ENCODE measurements around the gene LDLRAP1.

- no peak for TF ChIP-seq EZH2 (IDR thresholded peaks at IDR 0.05; ENCODE audit: borderline replicate concordance, insufficient read depth, low read length, poor library complexity, severe bottlenecking)
- no peak for TF ChIP-seq CTCF (IDR thresholded peaks at IDR 0.05; ENCODE audit: poor library complexity, severe bottlenecking)
- TF ChIP-seq POLR2AphosphoS5 (IDR thresholded peaks at IDR 0.05) = no peak
- TF ChIP-seq RAD21 (conservative IDR thresholded peaks at IDR 0.05) = no peak
- TF ChIP-seq TAF1 (IDR thresholded peaks at IDR 0.05; ENCODE audit: low read depth) = no peak
Measured at GRCh38 chr1:25557543-25557942, 14.1 kb downstream of the LDLRAP1 start.
